Measurements from ENCODE around the gene SPATA31D4.

SPATA31D4 gene

GRCh38 chr9:81964218-81965171 is 36.3 kb downstream of the SPATA31D4 start:
- no peak for DNase-seq (ENCODE audit: low read depth, low spot score)

DNA sequence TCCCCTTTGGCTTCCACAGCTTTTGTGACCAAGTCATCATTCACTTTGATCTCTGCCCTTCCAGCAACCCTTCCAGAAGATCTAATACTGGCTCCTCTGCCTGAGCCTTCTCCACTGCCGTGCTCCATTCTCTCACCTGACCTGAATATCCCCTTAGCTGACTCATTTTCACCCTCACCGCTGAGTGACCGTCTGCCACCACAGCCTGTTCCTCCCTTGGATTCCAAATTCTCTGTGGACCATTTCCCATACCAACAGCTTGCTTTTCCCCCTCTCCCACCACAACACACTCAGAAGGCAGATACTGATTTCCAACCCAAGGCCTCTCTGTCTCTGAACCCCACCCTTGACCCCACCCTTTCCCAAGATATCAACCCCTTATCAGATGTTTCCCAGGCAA is 39.8 kb downstream of the SPATA31D4 start:
- no peak for DNase-seq (ENCODE audit: low read depth, low spot score)

DNA sequence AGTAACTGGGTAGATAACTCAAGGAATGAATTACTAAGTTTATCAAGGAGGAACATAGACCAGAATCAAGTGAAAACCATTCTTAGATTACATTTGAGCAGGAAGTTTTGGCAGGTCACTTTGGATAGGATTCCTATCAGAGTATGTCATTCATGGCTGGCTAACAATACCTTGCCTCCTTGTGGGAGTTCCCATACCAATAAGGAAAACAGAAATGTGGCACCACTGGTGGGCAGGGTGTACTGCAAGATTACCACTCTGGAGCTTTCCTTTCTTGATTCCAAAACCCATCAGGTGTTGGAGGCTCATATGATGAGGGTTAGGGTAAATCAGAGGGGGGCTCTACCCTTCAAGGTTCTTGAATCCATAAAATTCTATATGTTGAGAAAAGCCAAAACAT is 41.7 kb downstream of the SPATA31D4 start:
- no peak for DNase-seq (ENCODE audit: low read depth, low spot score)

DNA sequence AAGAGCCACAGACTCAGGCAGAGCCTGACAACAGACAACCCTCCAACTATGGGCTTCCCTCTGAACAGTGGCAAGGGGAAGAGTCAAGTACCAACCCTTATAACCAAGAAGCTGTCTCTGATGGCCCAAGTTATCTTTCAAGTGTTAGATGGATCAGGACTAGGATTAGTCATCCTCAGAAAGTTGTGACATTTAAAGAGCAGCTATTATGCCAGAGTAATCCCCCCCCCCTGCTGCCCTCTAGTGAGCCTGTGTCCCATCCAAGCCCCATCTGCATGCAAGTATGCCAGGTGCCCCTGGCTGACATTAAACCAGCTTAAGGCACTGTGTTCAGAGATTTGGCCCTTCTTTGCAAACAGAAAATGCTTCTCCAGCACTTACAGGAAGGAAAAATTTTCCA is 43.5 kb downstream of the SPATA31D4 start:
- no peak for DNase-seq (ENCODE audit: low read depth, low spot score)

- DNase-seq (ENCODE audit: low read depth, low spot score) = no peak
Observed at GRCh38 chr9:81974764-81975163, 46.5 kb downstream of the SPATA31D4 start.

DNA sequence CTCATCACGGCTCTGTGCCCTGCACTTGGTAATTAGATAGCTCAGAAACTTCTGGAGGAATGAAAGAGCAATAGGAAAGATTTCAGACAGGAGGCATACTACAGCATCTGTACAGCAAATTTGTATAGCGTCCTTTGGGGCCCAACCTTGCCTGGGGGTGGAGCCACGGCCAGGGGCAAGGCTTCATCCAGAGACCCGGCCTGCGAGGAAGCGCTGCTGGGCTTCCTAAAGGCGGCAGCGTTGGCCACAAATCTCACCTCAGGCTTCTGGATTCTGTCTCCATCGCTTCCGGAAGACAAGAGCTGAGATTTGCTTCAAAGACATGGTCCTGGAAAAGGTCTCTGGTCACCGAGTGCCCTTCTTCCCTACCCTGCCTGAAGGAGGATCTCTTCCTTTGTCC is 48.1 kb downstream of the SPATA31D4 start:
- no peak for DNase-seq (ENCODE audit: low read depth, low spot score)

- DNase-seq (ENCODE audit: low read depth, low spot score) = no peak
Observed at GRCh38 chr9:81979196-81979595, 51.0 kb downstream of the SPATA31D4 start.

- no peak for DNase-seq (ENCODE audit: low read depth, low spot score)
Observed at GRCh38 chr9:81980568-81980967, 52.3 kb downstream of the SPATA31D4 start.

DNA sequence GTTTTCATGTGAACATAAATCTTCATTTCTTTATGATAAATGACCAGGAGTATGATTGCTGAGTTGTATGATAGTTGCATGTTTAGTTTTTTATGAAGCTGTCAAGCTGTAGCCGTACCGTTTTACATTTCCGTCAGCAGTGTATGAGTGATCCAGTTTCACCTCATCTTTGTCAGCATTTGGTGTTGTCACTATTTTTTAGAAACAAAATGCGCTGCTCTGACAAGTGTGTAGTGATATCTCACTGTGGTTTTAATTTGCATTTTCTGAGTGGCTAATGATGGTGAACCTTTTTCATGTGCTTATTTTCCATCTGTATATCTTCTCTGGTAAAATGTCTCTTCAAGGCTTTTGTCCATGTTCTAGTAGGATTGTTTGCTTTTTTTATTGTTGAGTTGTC is 53.7 kb downstream of the SPATA31D4 start:
- no peak for DNase-seq (ENCODE audit: low read depth, low spot score)
